PC-9 (cell line): ENCODE data around the gene PSME3IP1.

Experiments used
- EZH2 ChIP-seq: fragments of 200-600 bp; sonication (generic); IDR thresholded peaks from 2 replicates; pipeline ENCODE4 v1.8.0; 2017; ENCODE audit warnings: antibody characterized with exemption, low read depth
- TF ChIP-seq, protein P1 (sequence below): fragments of 200-600 bp; sonication (generic); conservative IDR thresholded peaks from 2 replicates; pipeline ENCODE4 v1.6.1; 2017; ENCODE audit warnings: mixed run types, antibody characterized with exemption, mild to moderate bottlenecking, moderate library complexity

DNA sequence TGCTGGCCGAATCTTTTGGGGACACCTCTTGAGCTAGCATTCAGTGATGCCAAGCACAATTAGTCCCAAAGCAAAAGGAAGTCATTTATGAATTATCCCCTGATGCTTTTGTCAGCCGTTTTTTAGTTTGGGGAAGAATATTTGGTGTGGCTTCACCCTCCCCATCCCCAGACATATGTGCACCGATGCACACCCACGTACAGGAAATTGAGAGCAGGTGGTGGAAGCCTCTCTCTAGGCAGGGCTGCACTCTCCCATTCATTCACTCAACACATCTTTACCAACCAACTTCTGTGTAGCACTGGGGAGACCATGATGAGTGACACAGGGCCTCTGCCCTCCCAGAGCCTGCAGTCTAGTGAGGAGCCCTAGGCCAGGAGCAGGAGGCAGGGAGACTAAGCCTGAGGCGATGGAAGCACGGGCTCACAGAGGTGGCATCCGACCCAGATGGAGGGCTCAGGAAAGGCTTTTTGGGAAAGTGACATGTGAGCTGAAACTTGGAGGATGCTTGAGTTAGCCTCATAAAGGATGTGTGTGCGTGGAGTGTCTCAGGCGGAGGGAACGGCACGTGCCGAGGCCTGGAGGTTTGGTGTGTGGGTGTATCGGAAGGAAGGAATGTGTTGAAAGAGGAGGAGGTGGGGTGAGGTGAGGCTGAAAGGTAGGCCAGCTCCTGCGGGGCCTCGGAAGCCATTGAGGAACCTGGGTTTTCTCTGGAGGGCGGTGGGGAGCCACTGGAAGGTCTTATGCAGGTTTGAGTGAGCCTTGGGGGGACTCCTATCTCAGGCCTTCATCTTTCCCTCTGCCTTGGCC lies 43.8 kb downstream of the PSME3IP1 start:
- TF ChIP-seq, protein P1, sequence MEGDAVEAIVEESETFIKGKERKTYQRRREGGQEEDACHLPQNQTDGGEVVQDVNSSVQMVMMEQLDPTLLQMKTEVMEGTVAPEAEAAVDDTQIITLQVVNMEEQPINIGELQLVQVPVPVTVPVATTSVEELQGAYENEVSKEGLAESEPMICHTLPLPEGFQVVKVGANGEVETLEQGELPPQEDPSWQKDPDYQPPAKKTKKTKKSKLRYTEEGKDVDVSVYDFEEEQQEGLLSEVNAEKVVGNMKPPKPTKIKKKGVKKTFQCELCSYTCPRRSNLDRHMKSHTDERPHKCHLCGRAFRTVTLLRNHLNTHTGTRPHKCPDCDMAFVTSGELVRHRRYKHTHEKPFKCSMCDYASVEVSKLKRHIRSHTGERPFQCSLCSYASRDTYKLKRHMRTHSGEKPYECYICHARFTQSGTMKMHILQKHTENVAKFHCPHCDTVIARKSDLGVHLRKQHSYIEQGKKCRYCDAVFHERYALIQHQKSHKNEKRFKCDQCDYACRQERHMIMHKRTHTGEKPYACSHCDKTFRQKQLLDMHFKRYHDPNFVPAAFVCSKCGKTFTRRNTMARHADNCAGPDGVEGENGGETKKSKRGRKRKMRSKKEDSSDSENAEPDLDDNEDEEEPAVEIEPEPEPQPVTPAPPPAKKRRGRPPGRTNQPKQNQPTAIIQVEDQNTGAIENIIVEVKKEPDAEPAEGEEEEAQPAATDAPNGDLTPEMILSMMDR, result no peak
- no peak for TF ChIP-seq EZH2
